GM21447 (cell line): ENCODE results near the gene C15orf40.
A peak's percentile ranks its signal among the peaks of the same experiment; 100 is the strongest.
"Not testable (repeated sequence)": the region's sequence is repeated elsewhere in the genome, so short reads cannot be mapped to it uniquely, and the experiment has no call there.

ENCODE experiments used
- ATAC-seq: cut with Tn5 transposase; IDR thresholded peaks from one replicate; pipeline ENCODE4 v1.9.1; 2021; ENCODE audit not compliant: unreplicated experiment

Gene C15orf40

GRCh38 chr15:82952158-82953081 is 59.0 kb downstream of the C15orf40 start, which contains the start of gene HOMER2:
Gene HOMER2, minus strand, starts transcription at chr15:82952720. Its CDS starts 185 bp downstream, at chr15:82952535.
- no peak for ATAC-seq

GRCh38 chr15:82951472-82952157 is 59.8 kb downstream of the C15orf40 start:
- no peak for ATAC-seq

GRCh38 chr15:82950746-82951370 is 60.6 kb downstream of the C15orf40 start:
- peak; percentile 80 for ATAC-seq

DNA sequence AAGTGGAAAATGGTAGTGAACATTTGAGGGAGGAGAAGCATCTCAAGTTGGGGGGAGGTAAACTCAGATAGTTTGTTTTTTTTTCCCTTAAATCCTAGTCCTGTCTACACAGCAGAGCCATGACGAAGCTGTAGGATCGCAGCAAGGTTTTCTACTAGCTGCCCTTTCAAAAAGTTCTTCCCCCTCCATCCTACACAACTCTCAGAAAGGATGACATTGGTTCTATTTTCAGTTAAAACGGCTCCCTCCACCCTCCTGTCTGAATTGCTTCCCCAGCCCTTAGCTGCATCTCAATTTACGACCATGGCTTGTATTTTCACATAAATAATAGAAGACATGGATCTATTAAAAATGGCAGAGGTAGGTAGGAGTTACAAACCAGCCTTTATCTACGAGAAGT is 61.1 kb downstream of the C15orf40 start:
- no peak for ATAC-seq

DNA sequence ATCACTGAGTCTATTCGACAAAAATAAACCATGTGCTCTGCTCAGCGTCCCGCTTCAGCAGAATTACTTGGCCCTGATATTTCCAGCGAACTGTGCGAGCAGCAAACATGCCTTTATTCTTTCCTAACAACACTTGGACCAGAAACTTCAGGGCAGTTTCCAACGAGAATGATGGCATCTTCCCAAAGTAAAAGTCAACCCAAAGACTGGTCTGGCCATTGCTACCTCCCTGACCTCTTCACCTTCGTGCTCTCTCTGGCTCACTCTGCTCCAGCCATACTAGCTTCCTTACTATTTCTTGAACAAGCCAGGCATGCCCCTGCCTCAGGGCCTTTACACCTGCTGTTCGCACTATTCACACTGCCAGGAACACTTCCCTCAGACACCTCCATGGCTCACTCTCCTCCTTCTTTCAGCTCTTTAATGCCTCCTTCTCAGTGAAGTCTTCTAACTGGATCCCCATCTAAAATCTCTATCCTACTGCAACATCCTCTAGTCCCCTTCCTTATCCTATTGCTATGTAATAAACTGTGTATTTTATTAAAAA is 65.2 kb downstream of the C15orf40 start:
- ATAC-seq = no peak

DNA sequence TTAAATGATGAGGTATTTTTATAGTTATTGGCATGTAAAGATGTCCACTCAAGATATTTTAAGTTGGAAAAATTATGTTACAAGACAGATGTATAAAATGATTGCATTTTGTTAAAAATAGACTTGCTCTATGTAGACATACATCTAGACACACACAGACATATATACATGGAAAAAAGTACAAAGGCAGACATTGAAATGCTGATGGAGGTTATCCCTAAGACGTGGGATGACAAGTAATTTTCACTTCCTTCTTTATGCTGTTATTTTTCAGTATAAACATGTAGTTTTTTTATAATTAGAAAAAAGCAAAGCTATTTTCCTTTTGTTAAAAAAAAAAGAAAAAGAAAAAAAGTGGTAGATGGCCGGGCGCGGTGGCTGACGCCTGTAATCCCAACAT is 66.1 kb downstream of the C15orf40 start:
- ATAC-seq = no peak

DNA sequence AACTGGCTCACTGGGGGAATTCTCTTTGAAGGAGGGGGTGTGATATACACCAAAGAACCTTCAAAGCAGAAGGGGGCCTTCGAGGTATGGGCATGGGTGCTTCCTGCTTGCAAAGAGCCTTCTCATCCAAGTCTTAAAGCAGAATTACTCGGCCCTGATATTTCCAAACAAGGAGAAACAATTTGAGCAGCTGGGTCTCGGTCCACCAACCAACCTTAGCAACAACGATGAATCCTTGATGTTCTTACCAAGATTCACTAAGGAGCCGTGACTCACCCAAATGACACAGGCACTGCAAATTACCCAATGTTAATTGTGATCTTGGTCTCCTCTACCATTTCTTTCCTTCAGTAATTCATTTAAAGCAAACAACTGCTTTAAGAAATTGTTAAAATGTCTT is 66.6 kb downstream of the C15orf40 start:
- no peak for ATAC-seq

GRCh38 chr15:82944056-82944455 is 67.4 kb downstream of the C15orf40 start:
- ATAC-seq = no peak

GRCh38 chr15:82943176-82943575 is 68.3 kb downstream of the C15orf40 start:
- ATAC-seq = no peak

DNA sequence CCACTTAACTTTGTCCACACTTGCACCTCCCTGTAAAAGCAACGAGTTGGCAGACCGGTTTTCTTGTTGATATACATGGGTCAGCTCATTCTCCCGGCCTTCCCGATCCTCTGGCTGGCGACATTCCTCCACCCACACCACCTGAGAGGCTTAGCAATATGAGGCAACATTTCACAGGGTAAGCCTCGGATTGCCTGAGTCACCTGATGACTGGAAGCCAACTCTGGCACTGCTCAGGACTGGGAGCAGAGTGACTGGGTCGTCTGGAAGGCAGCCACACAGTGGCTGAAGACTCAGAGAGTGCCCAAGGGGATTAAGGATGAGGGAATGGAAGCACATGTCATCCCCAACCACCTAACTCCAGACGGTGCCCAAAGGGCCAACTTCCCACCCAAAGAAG is 68.7 kb downstream of the C15orf40 start:
- ATAC-seq = no peak

- not testable (repeated sequence) for ATAC-seq
Measured at GRCh38 chr15:82939678-82940077, 71.8 kb downstream of the C15orf40 start.
